Gastrocnemius medialis (tissue), 4 donors: ENCODE measurements around the gene CADM2. TPM values are rescaled to one million over a fixed set of nuclear protein-coding genes. Genes with fewer than 3 reads are reported as not detected.

Experiments used
- ATAC-seq, 2 donors: fragments of 150-250 bp; one replicate each; pipeline ENCODE4 v1.9.1; 2016
- DNase-seq, 2 donors: peaks; one replicate each; pipeline ENCODE4 v3.0.0-alpha.2; 2019
- H3K27ac ChIP-seq, 4 donors: fragments of 200-600 bp; sonication (generic); 1 replicate in 1 of 4; 2 replicates in 3 of 4; pipeline ENCODE4 v1.5.1; 2016 to 2018; ENCODE audit warnings: mild to moderate bottlenecking in 2 of 4, moderate library complexity in 1 of 4
- H3K27me3 ChIP-seq, 3 donors: fragments of 200-600 bp; sonication (generic) in 2 of 3; 1 replicate in 1 of 3; 2 replicates in 2 of 3; pipeline versions ENCODE4 v1.5.1 to v1.6.0; 2016 to 2019; ENCODE audit warnings: mild to moderate bottlenecking in 1 of 3, moderate library complexity in 1 of 3
- H3K36me3 ChIP-seq, 2 donors: fragments of 200-600 bp; sonication (generic) in 1 of 2; one replicate each; pipeline ENCODE4 v1.5.1; 2017 to 2018
- H3K4me1 ChIP-seq, 2 donors: fragments of 200-600 bp; sonication (generic) in 1 of 2; one replicate each; pipeline ENCODE4 v1.5.1; 2016 to 2017; ENCODE audit warnings: mild to moderate bottlenecking in 2 of 2
- H3K4me3 ChIP-seq, 4 donors: fragments of 200-600 bp; sonication (generic) in 3 of 4; 1 replicate in 1 of 4; 2 replicates in 3 of 4; pipeline ENCODE4 v1.5.1; 2016 to 2019; ENCODE audit warnings: mild to moderate bottlenecking in 2 of 4
- H3K9me3 ChIP-seq, 3 donors: fragments of 200-600 bp; sonication (generic) in 2 of 3; 1 replicate in 1 of 3; 2 replicates in 2 of 3; pipeline ENCODE4 v1.5.1; 2016 to 2019
- CTCF ChIP-seq, 5 experiments: fragments of 450-650 bp in 3 of 5; fragments of 200-600 bp in 2 of 5; sonication (generic) in 2 of 5; IDR thresholded peaks in 4 of 5; conservative IDR thresholded peaks in 1 of 5; 1 replicate in 4 of 5; 2 replicates in 1 of 5; pipeline ENCODE4 v1.5.1; 2016 to 2019; ENCODE audit warnings: antibody characterized with exemption in 5 of 5, mild to moderate bottlenecking in 3 of 5, moderate library complexity in 3 of 5
- POLR2A ChIP-seq, 2 donors: fragments of 450-650 bp; IDR thresholded peaks; one replicate each; pipeline ENCODE4 v1.6.1; 2017; ENCODE audit warnings: antibody characterized with exemption in 2 of 2, mild to moderate bottlenecking in 2 of 2, moderate library complexity in 2 of 2
- in situ Hi-C, 4 donors: fragments of 200-750 bp; cut with MboI; loops; one replicate each; pipeline versions ENCODE4 v1.15.0 to v1.8.0; 2017; ENCODE audit warnings: low sequenced_read_pairs in 4 of 4
- intact Hi-C: fragments of 100-400 bp; cut with DNase I; formaldehyde crosslinking; loops from one replicate; pipeline ENCODE4 v1.15.1; 2023; ENCODE audit warnings: low total_unique reads
- total RNA-seq, 4 donors: library from RNA; depleted of rRNA; stranded (reverse); fragments of >200 nt; gene quantifications; one replicate each; pipeline versions ENCODE4 v1.1.0 to v1.2.3, GENCODE V29; 2016

CADM2 gene
- total RNA-seq, 4 donors from 2014 or later: 2.7 to 9.0 (median 6.0) TPM

- in situ Hi-C loops (no loop called here), intact Hi-C loops (no loop called here)
- Histone ChIP-seq H3K9me3 (no peaks in the 10 kb centered on the region), H3K4me1 (no peaks in the 10 kb centered on the region), H3K36me3 (no peaks in the 10 kb centered on the region), H3K27ac (no peak overlapping the region), H3K27me3 (no peaks in the 10 kb centered on the region), H3K4me3 (no peak overlapping the region)
- ATAC-seq (no peak), DNase-seq (no peak)
- TF ChIP-seq POLR2A (IDR thresholded peaks at IDR 0.05): no peak
- TF ChIP-seq CTCF (IDR thresholded peaks at IDR 0.05 in 4 of 5, conservative IDR thresholded peaks at IDR 0.05 in 1 of 5): no peak
These were observed 837.4 kb downstream of the CADM2 start for GRCh38 chr3:85796140-85796539.

- intact Hi-C loops (no loop called here), in situ Hi-C loops (no loop called here)
- H3K4me3 ChIP-seq: no peak overlapping the region
- ATAC-seq (no peak), DNase-seq (no peak)
- H3K4me1 ChIP-seq: no peaks in the 10 kb centered on the region
- no peaks in the 10 kb centered on the region for H3K9me3 ChIP-seq
- H3K36me3 ChIP-seq: no peaks in the 10 kb centered on the region
- no peak overlapping the region for H3K27ac ChIP-seq
- no peak for TF ChIP-seq POLR2A (IDR thresholded peaks at IDR 0.05)
- TF ChIP-seq CTCF (IDR thresholded peaks at IDR 0.05 in 4 of 5, conservative IDR thresholded peaks at IDR 0.05 in 1 of 5): no peak
- H3K27me3 ChIP-seq: no peaks in the 10 kb centered on the region
These were observed 841.9 kb downstream of the CADM2 start for GRCh38 chr3:85800676-85801075.

- ATAC-seq (no peak), DNase-seq (no peak)
- H3K4me1 ChIP-seq: no peaks in the 10 kb centered on the region
- in situ Hi-C loops (no loop called here), intact Hi-C loops (no loop called here)
- TF ChIP-seq POLR2A (IDR thresholded peaks at IDR 0.05): no peak
- TF ChIP-seq CTCF (IDR thresholded peaks at IDR 0.05 in 4 of 5, conservative IDR thresholded peaks at IDR 0.05 in 1 of 5): peak in 1 of 5 experiments; percentile 18
- no peaks in the 10 kb centered on the region for H3K36me3 ChIP-seq
- H3K4me3 ChIP-seq: no peak overlapping the region
- H3K27ac ChIP-seq: no peak overlapping the region
- H3K9me3 ChIP-seq: no peaks in the 10 kb centered on the region
- no peaks in the 10 kb centered on the region for H3K27me3 ChIP-seq
These were observed 843.2 kb downstream of the CADM2 start for GRCh38 chr3:85801955-85802354.

- H3K27ac ChIP-seq: no peak overlapping the region
- H3K27me3 ChIP-seq: no peaks in the 10 kb centered on the region
- H3K4me1 ChIP-seq: no peaks in the 10 kb centered on the region
- no peak for DNase-seq
- in situ Hi-C loops (no loop called here), intact Hi-C loops (no loop called here)
- TF ChIP-seq POLR2A (IDR thresholded peaks at IDR 0.05): no peak
- no peak for TF ChIP-seq CTCF (IDR thresholded peaks at IDR 0.05 in 4 of 5, conservative IDR thresholded peaks at IDR 0.05 in 1 of 5)
- H3K4me3 ChIP-seq: no peak overlapping the region
- no peaks in the 10 kb centered on the region for H3K36me3 ChIP-seq
- no peaks in the 10 kb centered on the region for H3K9me3 ChIP-seq
- ATAC-seq: no peak
These were observed 850.0 kb downstream of the CADM2 start for GRCh38 chr3:85808755-85809154.

- H3K4me3 ChIP-seq: no peak overlapping the region
These were observed 862.5 kb downstream of the CADM2 start for GRCh38 chr3:85821130-85821756.

More at GRCh38 chr3:85821130-85821756, 862.5 kb downstream of the CADM2 start:
- Histone ChIP-seq H3K27ac (no peak overlapping the region), H3K36me3 (no peaks in the 10 kb centered on the region), H3K9me3 (no peaks in the 10 kb centered on the region), H3K4me1 (no peaks in the 10 kb centered on the region), H3K27me3 (no peaks in the 10 kb centered on the region)
- DNase-seq (no peak), ATAC-seq (no peak)
- TF ChIP-seq CTCF (IDR thresholded peaks at IDR 0.05 in 4 of 5, conservative IDR thresholded peaks at IDR 0.05 in 1 of 5): peak in 1 of 5 experiments; percentile 28
- no peak for TF ChIP-seq POLR2A (IDR thresholded peaks at IDR 0.05)
- in situ Hi-C loops: no loop called here
- intact Hi-C loops: no loop called here
